Activated CD4-positive, alpha-beta memory T cell treated with anti-CD3 and anti-CD28 coated beads for 36 hours (primary cell): ENCODE measurements around the gene ATOH8. TPM values are rescaled to one million over a fixed set of nuclear protein-coding genes. Genes with fewer than 3 reads are reported as not detected.

Experiments
- CTCF ChIA-PET: fragments of 350-600 bp; sonication (Branson Sonifier 250); formaldehyde crosslinking; loops from one replicate; lab custom pipeline; 2021; ENCODE audit warnings: antibody characterized with exemption, inconsistent platforms; lab: Charles Lee
- POLR2A ChIA-PET: fragments of 350-600 bp; sonication (Branson Sonifier 250); formaldehyde crosslinking; loops from one replicate; lab custom pipeline; 2021; ENCODE audit warnings: antibody characterized with exemption; lab: Charles Lee
- DNase-seq: peaks from one replicate; pipeline ENCODE4 v3.0.0-alpha.2; 2020
- H3K27ac Mint-ChIP-seq: one replicate; pipeline ENCODE4 v1.8.0; 2021; ENCODE audit warnings: mixed read lengths
- H3K27me3 Mint-ChIP-seq: one replicate; pipeline ENCODE4 v1.8.0; 2021; ENCODE audit warnings: mixed read lengths
- H3K36me3 Mint-ChIP-seq: one replicate; pipeline ENCODE4 v1.8.0; 2021; ENCODE audit warnings: mixed read lengths
- H3K4me1 Mint-ChIP-seq: one replicate; pipeline ENCODE4 v1.8.0; 2021; ENCODE audit warnings: low read depth, mixed read lengths
- H3K4me3 Mint-ChIP-seq: one replicate; pipeline ENCODE4 v1.8.0; 2021; ENCODE audit warnings: mild to moderate bottlenecking, mixed read lengths
- H3K9me3 Mint-ChIP-seq: one replicate; pipeline ENCODE4 v1.8.0; 2021; ENCODE audit warnings: mixed read lengths
- intact Hi-C: fragments of 100-400 bp; cut with micrococcal nuclease; formaldehyde crosslinking; loops from one replicate; pipeline ENCODE4 v1.15.1; 2023
- microRNA-seq: library from miRNA; unstranded; fragments of <30 nt; microRNA quantifications from one replicate; pipeline ENCODE4 v1.2.0, GENCODE V29; 2022; ENCODE audit warnings: borderline number of aligned reads, borderline microRNAs expressed, borderline replicate concordance
- total RNA-seq, 2 experiments: library from RNA; stranded (reverse); gene quantifications; one replicate each; pipeline ENCODE4 v1.2.3, GENCODE V29; 2021

The ATOH8 gene
- total RNA-seq, 2 experiments from 2014 or later = not detected

DNA sequence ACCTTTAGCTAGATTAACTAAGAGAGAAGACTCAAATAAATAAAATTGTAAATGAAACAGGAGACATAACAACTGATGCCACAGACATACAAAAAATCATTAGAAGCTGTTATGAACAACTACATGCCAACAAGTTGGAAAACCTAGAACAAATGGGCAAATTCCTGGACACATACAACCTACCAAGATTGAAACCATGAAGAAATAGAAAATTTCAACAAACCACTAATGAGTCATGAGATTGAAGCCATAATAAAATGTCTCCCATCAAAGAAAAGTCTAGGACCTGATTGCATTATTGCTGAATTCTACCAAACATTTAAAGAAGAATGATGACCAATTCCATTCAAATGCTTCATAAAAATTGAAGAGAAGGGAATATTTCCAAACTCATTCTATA lies 80.7 kb downstream of the ATOH8 start:
- CTCF ChIA-PET = no interaction called here
- intact Hi-C loops = no loop called here
- H3K27ac Mint-ChIP-seq = no peak overlapping the region
- H3K4me3 Mint-ChIP-seq = no peak overlapping the region
- no peak for DNase-seq
- no peaks in the 10 kb centered on the region for H3K9me3 Mint-ChIP-seq
- no peaks in the 10 kb centered on the region for H3K36me3 Mint-ChIP-seq
- H3K27me3 Mint-ChIP-seq = no peaks in the 10 kb centered on the region
- POLR2A ChIA-PET = no interaction called here
- H3K4me1 Mint-ChIP-seq = peaks cover 15% of the 10 kb centered on the region

Small RNA genes lying within 50 kb of the gene (microRNA-seq; reads per million reads assigned to microRNA genes)
- gene MIR6071 = not detected

Other genes starting within 250 kb of the ATOH8 start
- 100 to 1,000 TPM; 196 to 208 TPM for gene MAT2A, start 214.8 kb upstream of the ATOH8 start, total RNA-seq
- gene GGCX, start 192.5 kb upstream of the ATOH8 start, total RNA-seq = 10 to 100 TPM; 24.2 to 25.2 TPM
- gene VAMP8, start 176.4 kb upstream of the ATOH8 start, total RNA-seq = 100 to 1,000 TPM; 112 to 114 TPM
- gene VAMP5, start 169.6 kb upstream of the ATOH8 start, total RNA-seq = 10 to 100 TPM; 49.7 to 51.9 TPM
- gene RNF181, start 158.2 kb upstream of the ATOH8 start, total RNA-seq = 100 to 1,000 TPM; 120 to 124 TPM
- gene TMEM150A, start 151.3 kb upstream of the ATOH8 start, total RNA-seq = 1 to 10 TPM; 1.2 to 1.6 TPM
- 10 to 100 TPM; 36.3 to 39.1 TPM for gene C2orf68, start 141.9 kb upstream of the ATOH8 start, total RNA-seq
- gene USP39, start 137.8 kb upstream of the ATOH8 start, total RNA-seq = 10 to 100 TPM; 83.2 to 83.4 TPM
- not detected for gene SFTPB, start 85.8 kb upstream of the ATOH8 start, total RNA-seq
- 10 to 100 TPM; 21.5 to 22.8 TPM for gene GNLY, start 59.6 kb upstream of the ATOH8 start, total RNA-seq
- gene ST3GAL5, start 135.0 kb downstream of the ATOH8 start, total RNA-seq = 10 to 100 TPM in 1 of 2 experiments, 1 to 10 TPM in 1; 9.6 to 11.5 TPM